RWPE1 (cell line): ENCODE data around the gene CA5B.
"Not testable (repeated sequence)": the region's sequence is repeated elsewhere in the genome, so short reads cannot be mapped to it uniquely, and the experiment has no call there.

ENCODE experiments used
- CTCF ChIA-PET: fragments of 350-600 bp; sonication (Branson Sonifier 250); formaldehyde crosslinking; extraction: SDS; loops from one replicate; lab custom pipeline; 2021; lab: Yijun Ruan, JAX
- POLR2A ChIA-PET: fragments of 400-600 bp; formaldehyde crosslinking; extraction: SDS; loops from one replicate; lab custom pipeline; 2020; ENCODE audit warnings: antibody characterized with exemption; ENCODE audit not compliant: low non-redundant PET; lab: Yijun Ruan, JAX
- DNase-seq: peaks from one replicate; pipeline ENCODE4 v3.0.0; 2012; ENCODE audit warnings: low spot score
- H3K27ac ChIP-seq: fragments of 450-650 bp; 2 replicates; pipeline ENCODE4 v1.5.1; 2017
- CTCF ChIP-seq: fragments of 450-650 bp; conservative IDR thresholded peaks from 2 replicates; pipeline ENCODE4 v1.5.1; 2017; ENCODE audit warnings: low read depth, mild to moderate bottlenecking

CA5B gene

GRCh38 chrX:15737190-15737958 lies 696 bp upstream of the CA5B start:
- H3K27ac ChIP-seq, result peak overlapping the region; percentile 53
- no peak for DNase-seq
- TF ChIP-seq CTCF, result no peak
- ChIA-PET CTCF (interaction anchor here (0.5 kb wide), 1 partner anchor 30 kb away, joined by 3 read pairs; no protein-coding TSS in a partner anchor), POLR2A (no interaction called here)

GRCh38 chrX:15739886-15740285 lies 1.8 kb downstream of the CA5B start:
- CTCF ChIA-PET, result no interaction called here
- POLR2A ChIA-PET, result no interaction called here
- no peak overlapping the region for H3K27ac ChIP-seq
- TF ChIP-seq CTCF, result no peak
- peak; percentile 1 for DNase-seq

GRCh38 chrX:15744181-15744867 lies 6.3 kb downstream of the CA5B start:
- POLR2A ChIA-PET, result no interaction called here
- TF ChIP-seq CTCF, result no peak
- CTCF ChIA-PET, result no interaction called here
- DNase-seq, result no peak
- no peak overlapping the region for H3K27ac ChIP-seq

- no peak overlapping the region for H3K27ac ChIP-seq
- CTCF ChIA-PET, result interaction anchor here (0.7 kb wide), 1 partner anchor 24 kb away, joined by 6 read pairs; no protein-coding TSS in a partner anchor
- POLR2A ChIA-PET, result interaction anchor here (0.6 kb wide), 1 partner anchor 28 kb away, joined by 3 read pairs; no protein-coding TSS in a partner anchor
- no peak for DNase-seq
- no peak for TF ChIP-seq CTCF
Measured at GRCh38 chrX:15745179-15745578, 7.1 kb downstream of the CA5B start.

- DNase-seq, POLR2A ChIA-PET, CTCF ChIA-PET, H3K27ac ChIP-seq: not testable (repeated sequence)
Measured at GRCh38 chrX:15746651-15747050, 8.6 kb downstream of the CA5B start.

- H3K27ac ChIP-seq, result no peak overlapping the region
- TF ChIP-seq CTCF, result no peak
- DNase-seq, result no peak
- ChIA-PET POLR2A (no interaction called here), CTCF (no interaction called here)
Measured at GRCh38 chrX:15747626-15748173, 9.6 kb downstream of the CA5B start.
